Loucy (cell line): ENCODE measurements around the gene SHMT2.

Experiments used
- H2AFZ ChIP-seq: fragments of 200-600 bp; sonication (generic); 2 replicates; pipeline ENCODE4 v1.6.0; 2016; ENCODE audit warnings: antibody characterized with exemption, mild to moderate bottlenecking, low read length, moderate library complexity
- H3F3A ChIP-seq: fragments of 200-600 bp; 2 replicates; pipeline ENCODE4 v1.6.0; 2016; ENCODE audit warnings: antibody characterized with exemption, low read depth, mild to moderate bottlenecking
- H3K27me3 ChIP-seq: fragments of 200-600 bp; sonication (generic); 2 replicates; pipeline ENCODE4 v1.6.1; 2014; ENCODE audit warnings: low read length, mild to moderate bottlenecking; ENCODE audit not compliant: insufficient read depth, poor library complexity, severe bottlenecking
- H3K36me3 ChIP-seq: fragments of 200-600 bp; sonication (generic); 2 replicates; pipeline ENCODE4 v1.6.1; 2016; ENCODE audit warnings: low read length; ENCODE audit not compliant: insufficient read depth
- H3K4me1 ChIP-seq: fragments of 200-600 bp; sonication (generic); 2 replicates; pipeline ENCODE4 v1.5.1; 2014; ENCODE audit warnings: low read length, mild to moderate bottlenecking; ENCODE audit not compliant: insufficient read depth, poor library complexity, severe bottlenecking
- H3K4me2 ChIP-seq: fragments of 200-600 bp; sonication (generic); 2 replicates; pipeline ENCODE4 v1.6.0; 2014; ENCODE audit warnings: antibody characterized with exemption, low read length, low read depth, mild to moderate bottlenecking; ENCODE audit not compliant: poor library complexity, severe bottlenecking
- H3K4me3 ChIP-seq: fragments of 200-600 bp; sonication (generic); 2 replicates; pipeline ENCODE4 v1.5.1; 2014; ENCODE audit warnings: low read length, mild to moderate bottlenecking, mixed read lengths; ENCODE audit not compliant: poor library complexity, severe bottlenecking
- H3K79me2 ChIP-seq: fragments of 200-600 bp; sonication (generic); 2 replicates; pipeline ENCODE4 v1.6.1; 2014; ENCODE audit warnings: low read length; ENCODE audit not compliant: insufficient read depth
- H3K9ac ChIP-seq: fragments of 200-600 bp; sonication (generic); 2 replicates; pipeline ENCODE4 v1.6.0; 2014; ENCODE audit warnings: mild to moderate bottlenecking, low read depth, low read length, moderate library complexity; ENCODE audit not compliant: poor library complexity, severe bottlenecking
- H3K9me2 ChIP-seq: fragments of 200-600 bp; sonication (generic); replicated peaks from 2 replicates; pipeline ENCODE4 v1.6.1; 2016; ENCODE audit warnings: low read depth, low read length, mixed read lengths
- H3K9me3 ChIP-seq: fragments of 200-600 bp; sonication (generic); 2 replicates; pipeline ENCODE4 v1.6.1; 2014; ENCODE audit warnings: mild to moderate bottlenecking, antibody characterized with exemption, low read length, low read depth; ENCODE audit not compliant: insufficient read depth
- H4K20me1 ChIP-seq: fragments of 200-600 bp; sonication (generic); 2 replicates; pipeline ENCODE4 v1.6.0; 2014; ENCODE audit warnings: antibody characterized with exemption, low read length, mild to moderate bottlenecking; ENCODE audit not compliant: insufficient read depth, poor library complexity, severe bottlenecking
- EZH2phosphoT487 ChIP-seq: fragments of 200-600 bp; IDR thresholded peaks from 2 replicates; pipeline ENCODE4 v1.6.1; 2018; ENCODE audit warnings: antibody characterized with exemption, mild to moderate bottlenecking, moderate library complexity, borderline replicate concordance
- TF ChIP-seq, protein P1 (sequence below): fragments of 200-600 bp; sonication (generic); conservative IDR thresholded peaks from 2 replicates; pipeline ENCODE4 v1.5.1; 2014; ENCODE audit warnings: mild to moderate bottlenecking, antibody characterized with exemption, low read length

SHMT2 gene

DNA sequence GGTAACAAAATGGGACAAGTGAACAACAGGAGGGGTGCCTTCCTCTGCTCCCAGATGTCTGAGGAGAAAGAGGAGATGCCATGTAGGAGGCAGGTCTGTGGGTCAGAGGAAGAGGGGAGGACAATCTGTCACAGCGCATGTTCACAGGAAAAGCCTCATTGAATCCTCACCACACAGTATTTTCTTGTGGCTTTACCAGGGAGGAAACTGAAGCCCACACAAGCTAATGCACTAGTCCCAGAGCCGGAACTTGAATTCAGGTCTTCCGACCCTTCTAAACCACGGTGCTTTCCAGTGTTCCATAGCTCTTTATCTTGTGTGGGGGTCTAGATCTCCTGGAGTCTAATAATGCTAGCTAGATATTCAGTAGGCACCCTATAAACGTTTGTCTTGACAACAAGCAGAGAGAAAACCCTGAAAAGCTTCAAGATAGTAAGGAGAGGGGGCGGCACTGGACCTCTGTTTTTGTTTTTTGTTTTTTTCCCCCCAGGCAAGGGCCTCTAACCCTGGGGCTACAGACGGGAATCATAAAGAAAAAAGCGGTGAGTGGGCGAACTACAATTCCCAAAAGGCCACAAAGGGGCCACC lies 371 bp upstream of the SHMT2 start:
- Histone ChIP-seq H3K27me3 (no peaks in the 10 kb centered on the region), H3K9me3 (no peaks in the 10 kb centered on the region), H3F3A (no peaks in the 10 kb centered on the region), H3K4me1 (peaks cover 44% of the 10 kb centered on the region), H2AFZ (peak overlapping the region; percentile 67), H3K36me3 (peaks cover 26% of the 10 kb centered on the region; the same call in 1 of the 2 replicates), H3K4me2 (peak overlapping the region; percentile 95), H4K20me1 (peaks cover 37% of the 10 kb centered on the region), H3K79me2 (peaks cover 44% of the 10 kb centered on the region), H3K9me2 (no peaks in the 10 kb centered on the region), H3K9ac (peak overlapping the region; percentile 94), H3K4me3 (peak overlapping the region; percentile 87)
- TF ChIP-seq, protein P1, sequence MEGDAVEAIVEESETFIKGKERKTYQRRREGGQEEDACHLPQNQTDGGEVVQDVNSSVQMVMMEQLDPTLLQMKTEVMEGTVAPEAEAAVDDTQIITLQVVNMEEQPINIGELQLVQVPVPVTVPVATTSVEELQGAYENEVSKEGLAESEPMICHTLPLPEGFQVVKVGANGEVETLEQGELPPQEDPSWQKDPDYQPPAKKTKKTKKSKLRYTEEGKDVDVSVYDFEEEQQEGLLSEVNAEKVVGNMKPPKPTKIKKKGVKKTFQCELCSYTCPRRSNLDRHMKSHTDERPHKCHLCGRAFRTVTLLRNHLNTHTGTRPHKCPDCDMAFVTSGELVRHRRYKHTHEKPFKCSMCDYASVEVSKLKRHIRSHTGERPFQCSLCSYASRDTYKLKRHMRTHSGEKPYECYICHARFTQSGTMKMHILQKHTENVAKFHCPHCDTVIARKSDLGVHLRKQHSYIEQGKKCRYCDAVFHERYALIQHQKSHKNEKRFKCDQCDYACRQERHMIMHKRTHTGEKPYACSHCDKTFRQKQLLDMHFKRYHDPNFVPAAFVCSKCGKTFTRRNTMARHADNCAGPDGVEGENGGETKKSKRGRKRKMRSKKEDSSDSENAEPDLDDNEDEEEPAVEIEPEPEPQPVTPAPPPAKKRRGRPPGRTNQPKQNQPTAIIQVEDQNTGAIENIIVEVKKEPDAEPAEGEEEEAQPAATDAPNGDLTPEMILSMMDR: no peak
- no peak for TF ChIP-seq EZH2phosphoT487

DNA sequence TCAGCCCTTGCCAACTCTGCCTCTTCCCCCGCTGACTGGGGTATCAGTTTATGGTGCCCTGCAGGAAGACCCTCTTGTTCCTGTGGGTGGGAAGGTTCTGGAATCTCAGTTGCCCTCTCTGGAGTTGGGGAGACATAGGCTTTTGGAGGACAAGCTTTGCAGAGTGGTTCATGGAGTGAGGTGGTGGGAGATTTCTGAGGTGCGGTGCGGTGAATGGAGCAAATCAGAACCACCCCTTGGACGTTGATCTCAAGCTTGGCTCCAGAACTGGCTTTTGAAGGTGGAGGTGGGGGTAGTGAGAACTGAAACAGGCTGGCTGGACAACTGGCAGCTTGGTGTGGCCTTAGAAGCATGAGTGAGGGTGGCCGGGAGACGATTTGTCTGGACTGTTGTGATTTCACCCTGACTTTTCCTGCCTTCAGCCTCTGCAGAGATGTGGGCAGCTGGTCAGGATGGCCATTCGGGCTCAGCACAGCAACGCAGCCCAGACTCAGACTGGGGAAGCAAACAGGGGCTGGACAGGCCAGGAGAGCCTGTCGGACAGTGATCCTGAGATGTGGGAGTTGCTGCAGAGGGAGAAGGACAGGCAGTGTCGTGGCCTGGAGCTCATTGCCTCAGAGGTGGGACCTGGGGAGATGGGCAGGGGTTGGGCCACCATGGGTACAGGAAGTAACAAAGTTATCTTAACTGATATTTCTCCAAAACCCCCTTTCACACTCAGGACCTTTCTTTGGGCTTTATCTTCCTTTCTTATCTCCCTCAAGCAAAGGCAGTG lies 1.1 kb downstream of the SHMT2 start:
- Histone ChIP-seq H3K27me3 (no peaks in the 10 kb centered on the region), H3K79me2 (peaks cover 44% of the 10 kb centered on the region), H3K9me2 (no peaks in the 10 kb centered on the region), H3K4me1 (peaks cover 50% of the 10 kb centered on the region), H3K4me2 (peak overlapping the region; percentile 95), H3F3A (no peaks in the 10 kb centered on the region), H3K9ac (peak overlapping the region; percentile 94), H3K4me3 (peak overlapping the region; percentile 87), H3K9me3 (no peaks in the 10 kb centered on the region), H3K36me3 (peaks cover 30% of the 10 kb centered on the region; the same call in 1 of the 2 replicates), H4K20me1 (peaks cover 47% of the 10 kb centered on the region), H2AFZ (no peak overlapping the region)
- TF ChIP-seq EZH2phosphoT487: no peak
- TF ChIP-seq, protein P1: no peak

DNA sequence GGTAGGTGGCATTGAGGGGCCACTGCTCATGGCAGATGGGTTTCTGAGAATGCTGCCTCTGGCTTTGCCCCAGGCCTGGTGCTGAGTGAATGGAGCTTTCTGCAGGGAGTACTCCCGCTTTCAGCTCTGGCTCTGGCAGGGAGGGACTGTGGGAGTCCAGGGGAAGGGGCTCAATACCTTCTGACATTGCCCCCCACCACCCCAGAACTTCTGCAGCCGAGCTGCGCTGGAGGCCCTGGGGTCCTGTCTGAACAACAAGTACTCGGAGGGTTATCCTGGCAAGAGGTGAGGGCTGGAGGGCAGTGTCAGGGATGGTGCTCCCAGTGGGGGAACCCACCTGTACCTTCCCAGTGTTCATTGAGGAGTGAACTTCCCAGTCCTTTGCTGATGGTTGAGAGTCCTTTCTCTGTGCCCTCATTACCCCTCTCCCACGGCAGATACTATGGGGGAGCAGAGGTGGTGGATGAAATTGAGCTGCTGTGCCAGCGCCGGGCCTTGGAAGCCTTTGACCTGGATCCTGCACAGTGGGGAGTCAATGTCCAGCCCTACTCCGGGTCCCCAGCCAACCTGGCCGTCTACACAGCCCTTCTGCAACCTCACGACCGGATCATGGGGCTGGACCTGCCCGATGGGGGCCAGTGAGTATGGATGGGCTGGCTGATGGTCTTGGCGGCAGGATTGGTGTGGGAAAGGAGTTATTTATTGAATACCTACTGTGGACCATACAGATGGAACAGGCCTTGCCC lies 1.9 kb downstream of the SHMT2 start:
- Histone ChIP-seq H3K9ac (peak overlapping the region; percentile 94), H3K27me3 (no peaks in the 10 kb centered on the region), H3K9me2 (no peaks in the 10 kb centered on the region), H3K4me1 (peaks cover 50% of the 10 kb centered on the region), H2AFZ (no peak overlapping the region), H3K4me3 (peak overlapping the region; percentile 87), H3K36me3 (peaks cover 30% of the 10 kb centered on the region; the same call in 1 of the 2 replicates), H4K20me1 (peaks cover 47% of the 10 kb centered on the region), H3K79me2 (peaks cover 44% of the 10 kb centered on the region), H3F3A (no peaks in the 10 kb centered on the region), H3K9me3 (no peaks in the 10 kb centered on the region), H3K4me2 (peak overlapping the region; percentile 95)
- TF ChIP-seq, protein P1: no peak
- TF ChIP-seq EZH2phosphoT487: no peak
